WERI-Rb-1 (cell line): ENCODE results near the gene COL23A1.

Experiments
- DNase-seq: peaks from one replicate; pipeline ENCODE4 v3.0.0-alpha.2; 2020
- H3K27ac ChIP-seq: fragments of 250-450 bp; sonication (Bioruptor Pico); 2 replicates; pipeline ENCODE4 v1.5.1; 2020; ENCODE audit warnings: mild to moderate bottlenecking, moderate library complexity
- H3K27me3 ChIP-seq: fragments of 250-450 bp; sonication (Bioruptor Pico); 2 replicates; pipeline ENCODE4 v1.5.1; 2021; ENCODE audit warnings: mild to moderate bottlenecking, low read depth, moderate library complexity; ENCODE audit not compliant: insufficient read depth, severe bottlenecking
- H3K36me3 ChIP-seq: fragments of 250-450 bp; sonication (Bioruptor Pico); 2 replicates; pipeline ENCODE4 v1.5.1; 2020; ENCODE audit warnings: mild to moderate bottlenecking, moderate library complexity
- H3K4me3 ChIP-seq: 2 replicates; pipeline ENCODE4 v1.5.1; 2011; ENCODE audit warnings: low read depth, mild to moderate bottlenecking, control low read depth, low read length
- H3K9me3 ChIP-seq: fragments of 250-450 bp; sonication (Bioruptor Pico); 2 replicates; pipeline ENCODE4 v1.5.1; 2021; ENCODE audit warnings: mild to moderate bottlenecking, moderate library complexity; ENCODE audit not compliant: severe bottlenecking
- TF ChIP-seq, protein P1 (sequence below): IDR thresholded peaks from 2 replicates; pipeline ENCODE4 v1.5.1; 2011; ENCODE audit warnings: low read depth, mild to moderate bottlenecking, control low read depth, inconsistent platforms, low read length

COL23A1 gene

DNA sequence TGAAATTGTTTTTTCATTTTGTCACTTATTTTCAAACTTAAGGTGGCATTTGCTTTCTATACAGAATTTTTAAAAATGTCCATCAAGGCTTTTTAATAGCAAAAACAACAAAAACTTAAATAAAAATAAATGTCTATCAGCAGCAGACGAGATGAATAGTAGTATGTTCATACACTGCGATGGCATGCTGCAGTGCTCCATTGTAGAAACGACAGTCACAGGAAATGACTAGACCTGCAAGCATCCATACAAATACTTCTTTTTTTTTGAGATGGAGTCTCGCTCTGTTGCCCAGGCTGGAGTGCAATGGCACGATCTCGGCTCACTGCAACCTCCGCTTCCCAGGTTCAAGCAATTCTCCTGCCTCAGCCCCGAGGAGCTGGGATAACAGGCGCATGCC lies 41.4 kb downstream of the COL23A1 start:
- no peaks in the 10 kb centered on the region for H3K36me3 ChIP-seq
- H3K27me3 ChIP-seq = no peaks in the 10 kb centered on the region
- TF ChIP-seq, protein P1, sequence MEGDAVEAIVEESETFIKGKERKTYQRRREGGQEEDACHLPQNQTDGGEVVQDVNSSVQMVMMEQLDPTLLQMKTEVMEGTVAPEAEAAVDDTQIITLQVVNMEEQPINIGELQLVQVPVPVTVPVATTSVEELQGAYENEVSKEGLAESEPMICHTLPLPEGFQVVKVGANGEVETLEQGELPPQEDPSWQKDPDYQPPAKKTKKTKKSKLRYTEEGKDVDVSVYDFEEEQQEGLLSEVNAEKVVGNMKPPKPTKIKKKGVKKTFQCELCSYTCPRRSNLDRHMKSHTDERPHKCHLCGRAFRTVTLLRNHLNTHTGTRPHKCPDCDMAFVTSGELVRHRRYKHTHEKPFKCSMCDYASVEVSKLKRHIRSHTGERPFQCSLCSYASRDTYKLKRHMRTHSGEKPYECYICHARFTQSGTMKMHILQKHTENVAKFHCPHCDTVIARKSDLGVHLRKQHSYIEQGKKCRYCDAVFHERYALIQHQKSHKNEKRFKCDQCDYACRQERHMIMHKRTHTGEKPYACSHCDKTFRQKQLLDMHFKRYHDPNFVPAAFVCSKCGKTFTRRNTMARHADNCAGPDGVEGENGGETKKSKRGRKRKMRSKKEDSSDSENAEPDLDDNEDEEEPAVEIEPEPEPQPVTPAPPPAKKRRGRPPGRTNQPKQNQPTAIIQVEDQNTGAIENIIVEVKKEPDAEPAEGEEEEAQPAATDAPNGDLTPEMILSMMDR = no peak
- no peak overlapping the region for H3K27ac ChIP-seq
- no peak for DNase-seq
- no peak overlapping the region for H3K4me3 ChIP-seq
- H3K9me3 ChIP-seq = no peaks in the 10 kb centered on the region

DNA sequence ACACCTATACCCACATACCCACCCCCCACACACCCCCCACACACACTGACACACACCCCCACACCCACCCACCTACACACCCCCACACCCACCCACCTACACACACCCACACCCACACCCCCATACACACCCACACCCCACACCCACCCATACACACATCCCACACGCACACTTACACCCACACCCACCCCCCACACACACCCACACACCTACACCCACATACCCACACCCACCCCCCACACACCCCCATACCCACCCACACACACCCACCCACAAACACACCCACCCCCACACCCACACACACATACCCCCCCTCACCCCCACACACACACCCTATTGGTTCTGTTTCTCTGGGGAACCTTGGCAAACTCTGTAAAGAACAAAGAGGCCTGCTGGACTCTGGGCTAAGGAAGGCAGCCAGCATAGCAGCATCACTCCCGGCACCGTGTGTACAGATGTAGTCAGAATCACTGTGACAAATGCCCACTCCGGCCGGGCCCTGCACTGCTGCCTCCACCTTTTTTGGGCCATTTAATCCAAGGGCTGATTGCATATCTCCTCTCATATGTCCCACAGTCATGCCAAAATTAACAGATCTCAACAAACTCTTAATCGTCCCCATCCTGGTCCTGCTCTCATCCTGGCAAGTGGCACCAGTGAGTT lies 42.3 kb downstream of the COL23A1 start:
- H3K36me3 ChIP-seq = no peaks in the 10 kb centered on the region
- no peak for DNase-seq
- no peak overlapping the region for H3K4me3 ChIP-seq
- TF ChIP-seq, protein P1 = no peak
- H3K9me3 ChIP-seq = no peaks in the 10 kb centered on the region
- no peaks in the 10 kb centered on the region for H3K27me3 ChIP-seq
- no peak overlapping the region for H3K27ac ChIP-seq

DNA sequence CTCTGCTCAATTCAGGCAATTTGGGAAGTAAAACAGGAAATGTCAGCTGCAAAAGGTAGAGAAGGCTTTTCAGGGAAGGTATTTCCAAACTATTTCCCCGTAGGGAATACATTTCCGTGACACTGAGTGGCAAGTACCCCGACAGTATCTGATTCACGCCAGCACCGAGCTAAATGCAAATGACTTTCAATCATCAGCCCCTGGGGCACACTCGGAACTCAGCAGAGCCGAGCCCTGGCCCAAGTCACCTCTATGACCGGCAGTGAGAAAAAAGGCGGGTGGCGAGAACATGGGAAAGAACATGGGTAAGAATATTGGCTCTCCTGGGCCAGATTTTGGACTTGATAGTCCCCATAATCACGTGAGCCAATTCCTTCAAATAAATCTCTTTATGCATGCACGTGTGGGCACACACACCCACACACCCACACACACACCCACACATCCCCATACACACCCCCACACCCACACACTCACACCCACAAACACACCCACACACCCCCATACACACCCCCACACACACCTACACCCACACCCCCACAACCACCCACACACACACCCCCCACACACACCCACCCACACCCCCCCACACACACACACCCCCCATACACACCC lies 43.0 kb downstream of the COL23A1 start:
- TF ChIP-seq, protein P1 = no peak
- H3K27ac ChIP-seq = no peak overlapping the region
- H3K36me3 ChIP-seq = no peaks in the 10 kb centered on the region
- no peaks in the 10 kb centered on the region for H3K27me3 ChIP-seq
- H3K9me3 ChIP-seq = no peaks in the 10 kb centered on the region
- no peak overlapping the region for H3K4me3 ChIP-seq
- no peak for DNase-seq

DNA sequence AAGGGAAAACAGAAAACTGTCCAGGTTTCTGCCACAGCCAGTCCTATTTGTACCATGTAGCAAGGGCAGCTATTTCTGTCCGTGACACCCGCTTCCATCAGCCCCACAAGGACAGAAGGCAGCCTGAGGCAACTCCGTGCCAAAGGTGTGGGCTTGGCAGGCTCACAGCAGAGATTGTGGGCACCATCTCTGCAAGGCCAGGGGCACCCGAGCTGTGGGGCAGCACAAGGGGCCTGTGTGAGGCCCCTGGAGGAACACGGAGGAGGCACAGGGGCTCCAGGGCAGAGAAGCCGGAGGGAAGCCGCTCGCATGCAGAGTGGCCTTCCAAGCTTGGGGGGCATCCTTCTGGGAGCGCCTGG lies 43.5 kb downstream of the COL23A1 start:
- H3K9me3 ChIP-seq = no peaks in the 10 kb centered on the region
- no peak overlapping the region for H3K27ac ChIP-seq
- no peak overlapping the region for H3K4me3 ChIP-seq
- TF ChIP-seq, protein P1 = no peak
- no peaks in the 10 kb centered on the region for H3K36me3 ChIP-seq
- no peaks in the 10 kb centered on the region for H3K27me3 ChIP-seq
- DNase-seq = no peak

DNA sequence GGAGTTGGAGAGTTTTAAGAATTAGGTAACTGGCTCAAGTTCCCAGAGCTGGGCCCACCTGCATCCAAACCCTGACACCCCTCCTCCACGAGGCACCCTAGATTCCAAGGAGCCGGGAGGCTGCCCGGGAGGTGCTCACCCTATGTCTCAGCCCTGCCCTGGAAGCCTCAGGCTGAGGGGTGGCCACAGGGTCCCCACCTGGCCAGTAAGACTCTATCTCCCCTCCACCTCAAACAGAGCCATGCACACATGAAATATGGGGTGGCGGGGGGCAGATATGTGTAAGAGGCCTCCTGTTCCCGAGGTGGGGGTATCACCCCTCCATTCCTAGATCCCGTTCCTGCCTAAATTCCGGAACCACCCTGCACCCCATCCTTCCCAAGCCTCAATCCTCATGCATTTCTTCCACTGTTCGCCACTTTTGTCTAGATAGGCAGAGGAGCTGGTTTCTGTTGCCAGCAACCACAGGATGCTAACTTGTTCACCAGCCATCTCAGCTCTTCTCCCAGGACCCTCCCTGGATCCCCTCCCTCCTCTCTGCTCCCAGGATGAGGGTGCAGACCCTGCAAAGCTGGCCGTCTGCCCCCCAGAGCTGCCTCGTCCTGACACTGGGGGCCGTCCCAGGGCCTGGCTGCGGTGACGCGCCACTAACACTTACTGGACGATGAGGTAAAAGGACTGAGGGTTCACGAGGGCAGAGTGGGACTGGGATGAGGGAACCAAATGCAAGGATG lies 44.1 kb downstream of the COL23A1 start:
- no peak overlapping the region for H3K4me3 ChIP-seq
- H3K27ac ChIP-seq = no peak overlapping the region
- no peaks in the 10 kb centered on the region for H3K36me3 ChIP-seq
- TF ChIP-seq, protein P1 = no peak
- no peaks in the 10 kb centered on the region for H3K9me3 ChIP-seq
- H3K27me3 ChIP-seq = no peaks in the 10 kb centered on the region
- DNase-seq = no peak
